ENCODE data around the gene KRT74. TPM values are rescaled to one million over a fixed set of nuclear protein-coding genes. Genes with fewer than 3 reads are reported as not detected.

KRT74 gene
- total RNA-seq, 6 experiments from 2014 or later: not detected

- DNase-seq (no peak), ATAC-seq (no peak)
- Histone ChIP-seq H3K4me3 (no peak overlapping the region), H3K36me3 (no peaks in the 10 kb centered on the region), H3K4me1 (no peaks in the 10 kb centered on the region), H3K27me3 (no peaks in the 10 kb centered on the region), H3K27ac (no peak overlapping the region), H3K9me3 (no peaks in the 10 kb centered on the region)
- TF ChIP-seq CTCF (IDR thresholded peaks at IDR 0.05): no peak
- intact Hi-C loops (cut with DNase I): no loop called here
- WGBS (ENCODE audit: insufficient coverage, low coverage, low lambda C conversion rate, missing lambda C conversion rate): no CpG with 5 or more reads among the region's 7 CpGs
Observed at GRCh38 chr12:52540531-52540930, 33.1 kb downstream of the KRT74 start.

GRCh38 chr12:52539821-52540173, 33.8 kb downstream of the KRT74 start:
- WGBS (ENCODE audit: insufficient coverage, low coverage, low lambda C conversion rate, missing lambda C conversion rate): no CpG with 5 or more reads among the region's 3 CpGs
- TF ChIP-seq CTCF (IDR thresholded peaks at IDR 0.05): no peak
- Histone ChIP-seq H3K36me3 (no peaks in the 10 kb centered on the region), H3K4me1 (no peaks in the 10 kb centered on the region), H3K27ac (no peak overlapping the region), H3K27me3 (no peaks in the 10 kb centered on the region), H3K9me3 (no peaks in the 10 kb centered on the region), H3K4me3 (no peak overlapping the region)
- intact Hi-C loops (cut with DNase I): no loop called here
- ATAC-seq (no peak), DNase-seq (peak in 1 of 3 donors; percentile 39)

GRCh38 chr12:52539083-52539820, 34.4 kb downstream of the KRT74 start:
- Histone ChIP-seq H3K4me3 (no peak overlapping the region), H3K36me3 (no peaks in the 10 kb centered on the region), H3K27ac (no peak overlapping the region), H3K4me1 (no peaks in the 10 kb centered on the region), H3K27me3 (no peaks in the 10 kb centered on the region), H3K9me3 (no peaks in the 10 kb centered on the region)
- ATAC-seq: no peak
- WGBS (ENCODE audit: insufficient coverage, low coverage, low lambda C conversion rate, missing lambda C conversion rate): 48% methylated on average over 4 of the region's 5 CpGs
- DNase-seq: peak in 1 of 3 donors; percentile 19
- intact Hi-C loops (cut with DNase I): no loop called here
- TF ChIP-seq POLR2A (IDR thresholded peaks at IDR 0.05) (no peak), CTCF (IDR thresholded peaks at IDR 0.05) (no peak)

GRCh38 chr12:52537101-52537500, 36.5 kb downstream of the KRT74 start:
- Histone ChIP-seq H3K4me1 (no peaks in the 10 kb centered on the region), H3K36me3 (no peaks in the 10 kb centered on the region), H3K27me3 (no peaks in the 10 kb centered on the region), H3K9me3 (no peaks in the 10 kb centered on the region), H3K27ac (no peak overlapping the region), H3K4me3 (no peak overlapping the region)
- TF ChIP-seq POLR2A (IDR thresholded peaks at IDR 0.05) (no peak), CTCF (IDR thresholded peaks at IDR 0.05) (no peak)
- 60% methylated on average over 2 of the region's 3 CpGs for WGBS (ENCODE audit: insufficient coverage, low coverage, low lambda C conversion rate, missing lambda C conversion rate)
- ATAC-seq: no peak
- DNase-seq: peak in 1 of 3 donors; percentile 51
- intact Hi-C loops (cut with DNase I): no loop called here
